ENCODE data around the gene LRP3. TPM values are rescaled to one million over a fixed set of nuclear protein-coding genes. Genes with fewer than 3 reads are reported as not detected.
A peak's percentile ranks its signal among the peaks of the same experiment; 100 is the strongest.

LRP3 gene
- total and polyA plus RNA-seq, 2 donors (not counting 1 experiment from before 2014, with no cell fraction given) = 4.0 to 24.4 TPM

DNA sequence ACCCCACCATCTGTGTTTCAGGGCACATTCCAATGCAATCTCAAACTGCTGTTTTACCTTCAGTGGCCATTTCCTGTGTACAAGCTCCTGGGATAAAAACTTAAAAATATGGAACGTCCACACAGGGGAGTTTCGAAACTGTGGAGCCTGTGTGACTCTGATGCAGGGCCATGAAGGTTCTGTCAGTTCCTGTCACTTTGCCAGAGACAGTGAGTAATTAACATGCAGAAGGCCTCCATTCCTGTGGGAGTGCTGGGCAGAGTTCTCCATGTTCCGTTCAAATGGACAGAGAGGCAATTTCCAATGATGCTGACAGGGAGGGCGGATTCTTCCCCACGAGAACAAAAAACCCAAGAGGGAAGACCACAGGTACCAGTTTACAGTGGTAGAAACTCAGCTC, 37.8 kb upstream of the LRP3 start:
- no peaks in the 10 kb centered on the region for H3K79me2 ChIP-seq (ENCODE audit: control insufficient read depth, insufficient read depth, low read length)
- H2AFZ ChIP-seq (ENCODE audit: low read length) = no peak overlapping the region
- H3K4me1 ChIP-seq (ENCODE audit: control insufficient read depth, extremely low read depth, insufficient read depth, low read length) = no peaks in the 10 kb centered on the region
- peak; percentile 26 to 33 for DNase-seq (ENCODE audit: low read depth in 2 of 2)
- no peaks in the 10 kb centered on the region for H3K9me3 ChIP-seq (ENCODE audit: control insufficient read depth, insufficient read depth, low read depth, low read length)
- no peak overlapping the region for H3K27ac ChIP-seq (ENCODE audit: insufficient read depth, low read length)
- no peaks in the 10 kb centered on the region for H3K27me3 ChIP-seq (ENCODE audit: control insufficient read depth, insufficient read depth, low read length)
- TF ChIP-seq EZH2 (IDR thresholded peaks at IDR 0.05; ENCODE audit: low read length, missing control alignments) = no peak
- TF ChIP-seq, protein P1, sequence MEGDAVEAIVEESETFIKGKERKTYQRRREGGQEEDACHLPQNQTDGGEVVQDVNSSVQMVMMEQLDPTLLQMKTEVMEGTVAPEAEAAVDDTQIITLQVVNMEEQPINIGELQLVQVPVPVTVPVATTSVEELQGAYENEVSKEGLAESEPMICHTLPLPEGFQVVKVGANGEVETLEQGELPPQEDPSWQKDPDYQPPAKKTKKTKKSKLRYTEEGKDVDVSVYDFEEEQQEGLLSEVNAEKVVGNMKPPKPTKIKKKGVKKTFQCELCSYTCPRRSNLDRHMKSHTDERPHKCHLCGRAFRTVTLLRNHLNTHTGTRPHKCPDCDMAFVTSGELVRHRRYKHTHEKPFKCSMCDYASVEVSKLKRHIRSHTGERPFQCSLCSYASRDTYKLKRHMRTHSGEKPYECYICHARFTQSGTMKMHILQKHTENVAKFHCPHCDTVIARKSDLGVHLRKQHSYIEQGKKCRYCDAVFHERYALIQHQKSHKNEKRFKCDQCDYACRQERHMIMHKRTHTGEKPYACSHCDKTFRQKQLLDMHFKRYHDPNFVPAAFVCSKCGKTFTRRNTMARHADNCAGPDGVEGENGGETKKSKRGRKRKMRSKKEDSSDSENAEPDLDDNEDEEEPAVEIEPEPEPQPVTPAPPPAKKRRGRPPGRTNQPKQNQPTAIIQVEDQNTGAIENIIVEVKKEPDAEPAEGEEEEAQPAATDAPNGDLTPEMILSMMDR (conservative IDR thresholded peaks at IDR 0.05 in 1 of 2, IDR thresholded peaks at IDR 0.05 in 1 of 2; ENCODE audit: low read depth in 1 of 2, low read length in 2 of 2) = no peak
- H3K4me3 ChIP-seq (replicated peaks in 1 of 4; ENCODE audit: control extremely low read depth in 1 of 4, insufficient read depth in 1 of 4, low read depth in 3 of 4, low read length in 4 of 4) = no peak overlapping the region
- no peaks in the 10 kb centered on the region for H3K36me3 ChIP-seq (ENCODE audit: control insufficient read depth, insufficient read depth, low read length)
- H3K4me2 ChIP-seq (ENCODE audit: extremely low read depth, insufficient read depth, low read length) = no peak overlapping the region
- H3K9ac ChIP-seq (ENCODE audit: insufficient read depth, low read length) = no peak overlapping the region
- H4K20me1 ChIP-seq (ENCODE audit: control insufficient read depth, extremely low read depth, insufficient read depth, low read length) = no peaks in the 10 kb centered on the region

DNA sequence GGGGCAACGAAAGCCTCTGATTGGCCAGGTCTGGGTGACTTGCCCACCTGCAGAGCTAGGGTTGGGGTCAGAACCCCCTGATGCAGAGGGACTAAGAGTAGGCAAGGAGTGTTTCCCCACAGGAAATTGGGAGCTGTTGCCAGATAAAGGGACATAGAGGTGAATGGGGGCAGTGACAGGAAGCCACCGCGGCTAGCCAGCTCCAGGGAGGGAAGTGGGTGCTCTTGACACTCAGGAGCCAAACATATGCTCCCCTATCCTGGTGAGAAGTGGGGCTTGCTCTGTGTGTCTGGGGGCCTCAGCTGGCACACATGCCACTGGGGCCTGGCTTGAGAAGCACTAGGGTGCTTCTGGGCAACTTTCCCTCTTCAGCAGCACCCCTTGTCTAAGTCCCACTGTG, 36.2 kb upstream of the LRP3 start:
- Histone ChIP-seq H3K4me3 (replicated peaks in 1 of 4; ENCODE audit: control extremely low read depth in 1 of 4, insufficient read depth in 1 of 4, low read depth in 3 of 4, low read length in 4 of 4) (no peak overlapping the region), H4K20me1 (ENCODE audit: control insufficient read depth, extremely low read depth, insufficient read depth, low read length) (no peaks in the 10 kb centered on the region), H3K4me2 (ENCODE audit: extremely low read depth, insufficient read depth, low read length) (no peak overlapping the region), H3K9ac (ENCODE audit: insufficient read depth, low read length) (no peak overlapping the region), H3K27me3 (ENCODE audit: control insufficient read depth, insufficient read depth, low read length) (no peaks in the 10 kb centered on the region), H2AFZ (ENCODE audit: low read length) (no peak overlapping the region), H3K79me2 (ENCODE audit: control insufficient read depth, insufficient read depth, low read length) (no peaks in the 10 kb centered on the region), H3K9me3 (ENCODE audit: control insufficient read depth, insufficient read depth, low read depth, low read length) (no peaks in the 10 kb centered on the region), H3K36me3 (ENCODE audit: control insufficient read depth, insufficient read depth, low read length) (no peaks in the 10 kb centered on the region), H3K4me1 (ENCODE audit: control insufficient read depth, extremely low read depth, insufficient read depth, low read length) (no peaks in the 10 kb centered on the region), H3K27ac (ENCODE audit: insufficient read depth, low read length) (no peak overlapping the region)
- no peak for TF ChIP-seq EZH2 (IDR thresholded peaks at IDR 0.05; ENCODE audit: low read length, missing control alignments)
- DNase-seq (ENCODE audit: low read depth in 2 of 2) = no peak

DNA sequence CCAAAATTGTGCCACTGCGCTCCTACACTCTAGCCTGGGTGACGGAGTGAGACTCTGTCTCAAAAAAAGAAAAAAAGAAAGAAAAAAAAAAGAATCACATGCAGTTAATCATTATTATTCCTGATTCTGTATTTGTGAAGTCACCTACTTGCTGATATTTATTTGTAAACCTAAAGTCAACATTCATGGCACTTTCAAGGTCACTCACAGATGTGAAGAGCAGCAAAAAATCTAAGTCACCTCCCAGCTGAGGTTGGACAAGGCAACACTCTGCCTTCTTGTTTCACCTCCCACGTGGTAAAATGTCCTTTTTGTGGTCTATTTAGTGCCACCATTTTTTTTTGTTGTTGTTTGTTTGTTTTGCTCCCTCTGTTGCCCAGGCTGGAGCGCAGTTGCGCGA, 35.8 kb upstream of the LRP3 start:
- Histone ChIP-seq H3K36me3 (ENCODE audit: control insufficient read depth, insufficient read depth, low read length) (no peaks in the 10 kb centered on the region), H3K79me2 (ENCODE audit: control insufficient read depth, insufficient read depth, low read length) (no peaks in the 10 kb centered on the region), H3K4me2 (ENCODE audit: extremely low read depth, insufficient read depth, low read length) (no peak overlapping the region), H3K9me3 (ENCODE audit: control insufficient read depth, insufficient read depth, low read depth, low read length) (no peaks in the 10 kb centered on the region), H4K20me1 (ENCODE audit: control insufficient read depth, extremely low read depth, insufficient read depth, low read length) (no peaks in the 10 kb centered on the region), H2AFZ (ENCODE audit: low read length) (no peak overlapping the region), H3K4me3 (replicated peaks in 1 of 4; ENCODE audit: control extremely low read depth in 1 of 4, insufficient read depth in 1 of 4, low read depth in 3 of 4, low read length in 4 of 4) (no peak overlapping the region), H3K9ac (ENCODE audit: insufficient read depth, low read length) (no peak overlapping the region), H3K4me1 (ENCODE audit: control insufficient read depth, extremely low read depth, insufficient read depth, low read length) (no peaks in the 10 kb centered on the region), H3K27ac (ENCODE audit: insufficient read depth, low read length) (no peak overlapping the region), H3K27me3 (ENCODE audit: control insufficient read depth, insufficient read depth, low read length) (no peaks in the 10 kb centered on the region)
- TF ChIP-seq EZH2 (IDR thresholded peaks at IDR 0.05; ENCODE audit: low read length, missing control alignments) = no peak
- TF ChIP-seq, protein P1 (conservative IDR thresholded peaks at IDR 0.05 in 1 of 2, IDR thresholded peaks at IDR 0.05 in 1 of 2; ENCODE audit: low read depth in 1 of 2, low read length in 2 of 2) = no peak
- DNase-seq (ENCODE audit: low read depth in 2 of 2) = no peak

Data from fibroblast of lung (primary cell).